Iris pigment epithelial cell (primary cell): ENCODE results near the gene SCLY.
"Not testable (repeated sequence)": the region's sequence is repeated elsewhere in the genome, so short reads cannot be mapped to it uniquely, and the experiment has no call there.

Source experiments
- DNase-seq: peaks from one replicate; pipeline ENCODE4 v3.0.0-alpha.2; 2011; ENCODE audit warnings: low read depth

The SCLY gene

GRCh38 chr2:238060542-238061314, at the start of gene SCLY:
SCLY (plus strand) TSS chr2:238061001; CDS start chr2:238061055, 54 bp downstream.
- peak; percentile 98 for DNase-seq

- no peak for DNase-seq
These were observed 47.0 kb upstream of the SCLY start for GRCh38 chr2:238013806-238014205.

- no peak for DNase-seq
These were observed 45.1 kb upstream of the SCLY start for GRCh38 chr2:238015705-238016104.

GRCh38 chr2:238016526-238016925, 44.3 kb upstream of the SCLY start:
- no peak for DNase-seq

GRCh38 chr2:238019962-238020361, 40.8 kb upstream of the SCLY start:
- no peak for DNase-seq

- no peak for DNase-seq
These were observed 40.0 kb upstream of the SCLY start for GRCh38 chr2:238020816-238021215.

GRCh38 chr2:238021327-238021726, 39.5 kb upstream of the SCLY start:
- peak; percentile 61 for DNase-seq

- DNase-seq: no peak
These were observed 38.1 kb upstream of the SCLY start for GRCh38 chr2:238022594-238023157.

- DNase-seq: no peak
These were observed 37.2 kb upstream of the SCLY start for GRCh38 chr2:238023608-238024007.

GRCh38 chr2:238024986-238025385, 35.8 kb upstream of the SCLY start:
- peak; percentile 73 for DNase-seq

- DNase-seq: no peak
These were observed 35.0 kb upstream of the SCLY start for GRCh38 chr2:238025741-238026360.

- no peak for DNase-seq
These were observed 33.7 kb upstream of the SCLY start for GRCh38 chr2:238027058-238027457.

GRCh38 chr2:238027591-238028415, 33.0 kb upstream of the SCLY start:
- DNase-seq: no peak

- no peak for DNase-seq
These were observed 30.9 kb upstream of the SCLY start for GRCh38 chr2:238029853-238030252.

GRCh38 chr2:238030422-238031155, 30.2 kb upstream of the SCLY start:
- DNase-seq: no peak

GRCh38 chr2:238031751-238032150, 29.1 kb upstream of the SCLY start:
- DNase-seq: no peak

- DNase-seq: no peak
These were observed 28.0 kb upstream of the SCLY start for GRCh38 chr2:238032755-238033337.

GRCh38 chr2:238033991-238034390, 26.8 kb upstream of the SCLY start:
- DNase-seq: not testable (repeated sequence)

- no peak for DNase-seq
These were observed 22.6 kb upstream of the SCLY start for GRCh38 chr2:238038203-238038602.

GRCh38 chr2:238039151-238039550, 21.6 kb upstream of the SCLY start:
- no peak for DNase-seq

GRCh38 chr2:238039985-238040384, 20.8 kb upstream of the SCLY start:
- DNase-seq: no peak
